Muscle layer of colon (tissue), 2 donors: ENCODE data around the gene FAM20A.
"Not testable (repeated sequence)": the region's sequence is repeated elsewhere in the genome, so short reads cannot be mapped to it uniquely, and the experiment has no call there.

Source experiments
- H3K27ac ChIP-seq: one replicate; pipeline ENCODE4 v1.7.0; 2013; ENCODE audit warnings: low read depth, mild to moderate bottlenecking, low read length, moderate library complexity
- H3K27me3 ChIP-seq, 2 donors: one replicate each; pipeline ENCODE4 v1.7.0; 2013; ENCODE audit warnings: low read length in 2 of 2, mild to moderate bottlenecking in 2 of 2; ENCODE audit not compliant: insufficient read depth in 2 of 2, control insufficient read depth in 1 of 2
- H3K36me3 ChIP-seq: one replicate; pipeline ENCODE4 v1.7.0; 2013; ENCODE audit warnings: mild to moderate bottlenecking, low read length; ENCODE audit not compliant: insufficient read depth
- H3K4me1 ChIP-seq: one replicate; pipeline ENCODE4 v1.7.0; 2013; ENCODE audit warnings: mild to moderate bottlenecking, low read length; ENCODE audit not compliant: insufficient read depth
- H3K4me3 ChIP-seq, 2 donors: one replicate each; pipeline ENCODE4 v1.7.0; 2013; ENCODE audit warnings: low read length in 2 of 2, low read depth in 1 of 2, mild to moderate bottlenecking in 1 of 2, moderate library complexity in 1 of 2
- H3K9ac ChIP-seq: one replicate; pipeline ENCODE4 v1.7.0; 2013; ENCODE audit warnings: low read length
- H3K9me3 ChIP-seq: one replicate; pipeline ENCODE4 v1.7.0; 2013; ENCODE audit warnings: mild to moderate bottlenecking, low read length
- donor health status: abdominal sarcoma.
- donor health status: Adenocarcinoma of cecum.

Gene FAM20A

GRCh38 chr17:68585643-68586042, 15.5 kb downstream of the FAM20A start:
- Histone ChIP-seq H3K4me1 (no peaks in the 10 kb centered on the region), H3K4me3 (no peak overlapping the region), H3K27me3 (no peaks in the 10 kb centered on the region), H3K9ac (no peak overlapping the region), H3K27ac (no peak overlapping the region), H3K36me3 (no peaks in the 10 kb centered on the region), H3K9me3 (no peaks in the 10 kb centered on the region)

GRCh38 chr17:68584581-68585303, 16.4 kb downstream of the FAM20A start:
- Histone ChIP-seq H3K4me1 (no peaks in the 10 kb centered on the region), H3K27me3 (no peaks in the 10 kb centered on the region), H3K9me3 (no peaks in the 10 kb centered on the region), H3K36me3 (no peaks in the 10 kb centered on the region), H3K27ac (no peak overlapping the region), H3K4me3 (no peak overlapping the region), H3K9ac (no peak overlapping the region)

GRCh38 chr17:68582867-68583266, 18.3 kb downstream of the FAM20A start:
- H3K4me1 ChIP-seq, H3K9me3 ChIP-seq, H3K36me3 ChIP-seq, H3K27me3 ChIP-seq, H3K4me3 ChIP-seq, H3K9ac ChIP-seq, H3K27ac ChIP-seq: not testable (repeated sequence)

- Histone ChIP-seq H3K9me3 (no peaks in the 10 kb centered on the region), H3K36me3 (no peaks in the 10 kb centered on the region), H3K4me3 (no peak overlapping the region), H3K9ac (no peak overlapping the region), H3K27ac (no peak overlapping the region), H3K27me3 (no peaks in the 10 kb centered on the region), H3K4me1 (no peaks in the 10 kb centered on the region)
Observed at GRCh38 chr17:68581863-68582645, 19.1 kb downstream of the FAM20A start.

GRCh38 chr17:68580236-68580770, 20.9 kb downstream of the FAM20A start:
- Histone ChIP-seq H3K4me1 (no peaks in the 10 kb centered on the region), H3K27ac (no peak overlapping the region), H3K9ac (no peak overlapping the region)

GRCh38 chr17:68579194-68579927, 21.8 kb downstream of the FAM20A start:
- Histone ChIP-seq H3K4me1 (no peaks in the 10 kb centered on the region), H3K9me3 (no peaks in the 10 kb centered on the region), H3K9ac (no peak overlapping the region), H3K36me3 (no peaks in the 10 kb centered on the region), H3K27me3 (no peaks in the 10 kb centered on the region), H3K4me3 (no peak overlapping the region), H3K27ac (no peak overlapping the region)

More at GRCh38 chr17:68580236-68580770, 20.9 kb downstream of the FAM20A start:
- no peaks in the 10 kb centered on the region for H3K9me3 ChIP-seq
- H3K4me3 ChIP-seq, result no peak overlapping the region
- no peaks in the 10 kb centered on the region for H3K27me3 ChIP-seq
- H3K36me3 ChIP-seq, result no peaks in the 10 kb centered on the region

GRCh38 chr17:68578236-68578635, 22.9 kb downstream of the FAM20A start:
- no peak overlapping the region for H3K9ac ChIP-seq
- no peak overlapping the region for H3K4me3 ChIP-seq
- H3K27ac ChIP-seq, result no peak overlapping the region
- no peaks in the 10 kb centered on the region for H3K27me3 ChIP-seq
- no peaks in the 10 kb centered on the region for H3K4me1 ChIP-seq
- no peaks in the 10 kb centered on the region for H3K9me3 ChIP-seq
- H3K36me3 ChIP-seq, result no peaks in the 10 kb centered on the region

GRCh38 chr17:68577497-68577821, 23.7 kb downstream of the FAM20A start:
- H3K4me1 ChIP-seq, result no peaks in the 10 kb centered on the region
- no peaks in the 10 kb centered on the region for H3K27me3 ChIP-seq
- no peaks in the 10 kb centered on the region for H3K9me3 ChIP-seq
- H3K27ac ChIP-seq, result no peak overlapping the region
- no peak overlapping the region for H3K4me3 ChIP-seq
- no peak overlapping the region for H3K9ac ChIP-seq
- H3K36me3 ChIP-seq, result no peaks in the 10 kb centered on the region

GRCh38 chr17:68576811-68577496, 24.2 kb downstream of the FAM20A start:
- Histone ChIP-seq H3K4me3 (no peak overlapping the region), H3K36me3 (no peaks in the 10 kb centered on the region), H3K27me3 (no peaks in the 10 kb centered on the region), H3K9ac (no peak overlapping the region), H3K4me1 (no peaks in the 10 kb centered on the region), H3K9me3 (no peaks in the 10 kb centered on the region), H3K27ac (no peak overlapping the region)

- Histone ChIP-seq H3K36me3 (no peaks in the 10 kb centered on the region), H3K9me3 (no peaks in the 10 kb centered on the region), H3K9ac (no peak overlapping the region), H3K4me3 (no peak overlapping the region), H3K4me1 (no peaks in the 10 kb centered on the region), H3K27me3 (no peaks in the 10 kb centered on the region), H3K27ac (no peak overlapping the region)
Observed at GRCh38 chr17:68576137-68576536, 25.0 kb downstream of the FAM20A start.

GRCh38 chr17:68573338-68573737, 27.8 kb downstream of the FAM20A start:
- Histone ChIP-seq H3K27me3 (no peaks in the 10 kb centered on the region), H3K4me3 (no peak overlapping the region), H3K9me3 (no peaks in the 10 kb centered on the region), H3K27ac (no peak overlapping the region), H3K9ac (no peak overlapping the region), H3K4me1 (no peaks in the 10 kb centered on the region), H3K36me3 (no peaks in the 10 kb centered on the region)
